ENCODE data around the gene NAA16. TPM values are rescaled to one million over a fixed set of nuclear protein-coding genes. Genes with fewer than 3 reads are reported as not detected.
"Not testable (repeated sequence)": the region's sequence is repeated elsewhere in the genome, so short reads cannot be mapped to it uniquely, and the experiment has no call there.

Gene NAA16
- total RNA-seq: 10 to 100 TPM; 16.0 to 29.9 TPM

GRCh38 chr13:41310963-41311405 is at the start of gene NAA16:
TSS of gene NAA16 (plus strand) at chr13:41311267. CDS start at chr13:41311529, 262 bp downstream.
- Mint-ChIP-seq H3K27me3 (no peaks in the 10 kb centered on the region), H3K36me3 (ENCODE audit: low read depth) (peaks cover 12% of the 10 kb centered on the region), H3K4me3 (peak within 1 kb of the TSS; percentile 98), H3K27ac (peak within 1 kb of the TSS; percentile 93), H3K4me1 (peaks cover 14% of the 10 kb centered on the region), H3K9me3 (no peaks in the 10 kb centered on the region)
- peak; percentile 89 for ATAC-seq (replicated peaks)

- Mint-ChIP-seq H3K9me3 (peaks cover 2% of the 10 kb centered on the region), H3K27me3 (no peaks in the 10 kb centered on the region), H3K4me1 (peaks cover 5% of the 10 kb centered on the region), H3K4me3 (peak within 1 kb of the TSS; percentile 99), H3K36me3 (ENCODE audit: low read depth) (peaks cover 48% of the 10 kb centered on the region), H3K27ac (peak within 1 kb of the TSS; percentile 98)
- peak; percentile 95 for ATAC-seq (replicated peaks)
Observed at GRCh38 chr13:41263261-41263971, 47.7 kb upstream of the NAA16 start, which contains the start of gene MTRF1. TSS of gene MTRF1 (minus strand) at chr13:41263576. CDS start at chr13:41260907, 2,669 bp downstream.

- peaks cover 14% of the 10 kb centered on the region for H3K36me3 Mint-ChIP-seq (ENCODE audit: low read depth)
- peaks cover 4% of the 10 kb centered on the region for H3K9me3 Mint-ChIP-seq
- no peaks in the 10 kb centered on the region for H3K4me1 Mint-ChIP-seq
- no peak overlapping the region for H3K4me3 Mint-ChIP-seq
- no peaks in the 10 kb centered on the region for H3K27me3 Mint-ChIP-seq
- H3K27ac Mint-ChIP-seq: no peak overlapping the region
- no peak for ATAC-seq (replicated peaks)
Observed at GRCh38 chr13:41267106-41267505, 44.0 kb upstream of the NAA16 start.

GRCh38 chr13:41268764-41269163 is 42.3 kb upstream of the NAA16 start:
- no peak for ATAC-seq (replicated peaks)
- no peak overlapping the region for H3K27ac Mint-ChIP-seq
- H3K27me3 Mint-ChIP-seq: no peaks in the 10 kb centered on the region
- no peaks in the 10 kb centered on the region for H3K4me1 Mint-ChIP-seq
- no peak overlapping the region for H3K4me3 Mint-ChIP-seq
- peaks cover 4% of the 10 kb centered on the region for H3K9me3 Mint-ChIP-seq
- H3K36me3 Mint-ChIP-seq (ENCODE audit: low read depth): no peaks in the 10 kb centered on the region

GRCh38 chr13:41271456-41272285 is 39.4 kb upstream of the NAA16 start:
- no peaks in the 10 kb centered on the region for H3K27me3 Mint-ChIP-seq
- H3K9me3 Mint-ChIP-seq: peaks cover 4% of the 10 kb centered on the region
- H3K27ac Mint-ChIP-seq: peak overlapping the region; percentile 64
- H3K4me1 Mint-ChIP-seq: no peaks in the 10 kb centered on the region
- peak overlapping the region; percentile 1 for H3K4me3 Mint-ChIP-seq
- ATAC-seq (replicated peaks): no peak
- H3K36me3 Mint-ChIP-seq (ENCODE audit: low read depth): no peaks in the 10 kb centered on the region

GRCh38 chr13:41273831-41274441 is 37.1 kb upstream of the NAA16 start:
- Mint-ChIP-seq H3K9me3 (no peaks in the 10 kb centered on the region), H3K27ac (no peak overlapping the region), H3K4me3 (no peak overlapping the region), H3K4me1 (peaks cover 5% of the 10 kb centered on the region), H3K27me3 (no peaks in the 10 kb centered on the region), H3K36me3 (ENCODE audit: low read depth) (no peaks in the 10 kb centered on the region)
- ATAC-seq (replicated peaks): no peak

- Mint-ChIP-seq H3K4me1 (peaks cover 5% of the 10 kb centered on the region), H3K36me3 (ENCODE audit: low read depth) (no peaks in the 10 kb centered on the region), H3K27ac (no peak overlapping the region), H3K27me3 (no peaks in the 10 kb centered on the region), H3K4me3 (no peak overlapping the region), H3K9me3 (no peaks in the 10 kb centered on the region)
- no peak for ATAC-seq (replicated peaks)
Observed at GRCh38 chr13:41274881-41275280, 36.2 kb upstream of the NAA16 start.

- no peaks in the 10 kb centered on the region for H3K27me3 Mint-ChIP-seq
- no peaks in the 10 kb centered on the region for H3K9me3 Mint-ChIP-seq
- no peak overlapping the region for H3K4me3 Mint-ChIP-seq
- H3K27ac Mint-ChIP-seq: no peak overlapping the region
- H3K36me3 Mint-ChIP-seq (ENCODE audit: low read depth): no peaks in the 10 kb centered on the region
- no peak for ATAC-seq (replicated peaks)
- H3K4me1 Mint-ChIP-seq: peaks cover 5% of the 10 kb centered on the region
Observed at GRCh38 chr13:41276824-41277223, 34.2 kb upstream of the NAA16 start.

GRCh38 chr13:41279156-41279555 is 31.9 kb upstream of the NAA16 start:
- H3K27ac Mint-ChIP-seq; H3K4me1 Mint-ChIP-seq; ATAC-seq (replicated peaks); H3K4me3 Mint-ChIP-seq; H3K27me3 Mint-ChIP-seq; H3K9me3 Mint-ChIP-seq; H3K36me3 Mint-ChIP-seq (ENCODE audit: low read depth): not testable (repeated sequence)

GRCh38 chr13:41282129-41282571 is 28.9 kb upstream of the NAA16 start:
- H3K4me3 Mint-ChIP-seq: no peak overlapping the region
- no peaks in the 10 kb centered on the region for H3K27me3 Mint-ChIP-seq

GRCh38 chr13:41284512-41285288 is 26.4 kb upstream of the NAA16 start:
- H3K27ac Mint-ChIP-seq: no peak overlapping the region
- no peak overlapping the region for H3K4me3 Mint-ChIP-seq
- H3K36me3 Mint-ChIP-seq (ENCODE audit: low read depth): no peaks in the 10 kb centered on the region
- peaks cover 6% of the 10 kb centered on the region for H3K4me1 Mint-ChIP-seq
- no peaks in the 10 kb centered on the region for H3K27me3 Mint-ChIP-seq
- H3K9me3 Mint-ChIP-seq: no peaks in the 10 kb centered on the region
- peak; percentile 40 for ATAC-seq (replicated peaks)

More at GRCh38 chr13:41282129-41282571, 28.9 kb upstream of the NAA16 start:
- no peak for ATAC-seq (replicated peaks)
- H3K27ac Mint-ChIP-seq: no peak overlapping the region
- H3K9me3 Mint-ChIP-seq: no peaks in the 10 kb centered on the region
- H3K36me3 Mint-ChIP-seq (ENCODE audit: low read depth): no peaks in the 10 kb centered on the region
- H3K4me1 Mint-ChIP-seq: peaks cover 10% of the 10 kb centered on the region

- peak; percentile 47 for ATAC-seq (replicated peaks)
- Mint-ChIP-seq H3K27me3 (no peaks in the 10 kb centered on the region), H3K4me1 (peaks cover 6% of the 10 kb centered on the region), H3K27ac (no peak overlapping the region), H3K4me3 (peak overlapping the region; percentile 19), H3K36me3 (ENCODE audit: low read depth) (no peaks in the 10 kb centered on the region), H3K9me3 (no peaks in the 10 kb centered on the region)
Observed at GRCh38 chr13:41286370-41286769, 24.7 kb upstream of the NAA16 start.

- Mint-ChIP-seq H3K4me1 (peaks cover 6% of the 10 kb centered on the region), H3K27ac (no peak overlapping the region), H3K4me3 (no peak overlapping the region)
Observed at GRCh38 chr13:41289463-41289881, 21.6 kb upstream of the NAA16 start.

GRCh38 chr13:41291246-41291645 is 19.8 kb upstream of the NAA16 start:
- H3K27ac Mint-ChIP-seq: no peak overlapping the region
- no peaks in the 10 kb centered on the region for H3K36me3 Mint-ChIP-seq (ENCODE audit: low read depth)

More at GRCh38 chr13:41289463-41289881, 21.6 kb upstream of the NAA16 start:
- Mint-ChIP-seq H3K36me3 (ENCODE audit: low read depth) (no peaks in the 10 kb centered on the region), H3K9me3 (no peaks in the 10 kb centered on the region), H3K27me3 (no peaks in the 10 kb centered on the region)
- ATAC-seq (replicated peaks): no peak

More at GRCh38 chr13:41291246-41291645, 19.8 kb upstream of the NAA16 start:
- no peak for ATAC-seq (replicated peaks)
- Mint-ChIP-seq H3K4me3 (no peak overlapping the region), H3K27me3 (no peaks in the 10 kb centered on the region), H3K9me3 (no peaks in the 10 kb centered on the region), H3K4me1 (peaks cover 5% of the 10 kb centered on the region)

Measured in activated T-helper 17 cell treated with anti-CD3 and anti-CD28 coated beads, Interleukin-2, amount 50 U/mL, for 72 hours (primary cell).